Liver (tissue), 3 donors: ENCODE measurements around the gene KIAA0513.

ENCODE experiments used
- JUND ChIP-seq, 2 donors: IDR thresholded peaks; 2 replicates each; pipeline ENCODE4 v1.6.1; 2016; ENCODE audit warnings: antibody characterized with exemption in 2 of 2
- RAD21 ChIP-seq, 2 donors: IDR thresholded peaks; 2 replicates each; pipeline ENCODE4 v1.6.1; 2016; ENCODE audit warnings: antibody characterized with exemption in 2 of 2, mild to moderate bottlenecking in 2 of 2
- ZBTB33 ChIP-seq: IDR thresholded peaks from 2 replicates; pipeline ENCODE4 v1.6.1; 2016; ENCODE audit warnings: antibody characterized with exemption
- TF ChIP-seq, protein P1 (sequence below): fragments of 150-350 bp; IDR thresholded peaks from 2 replicates; pipeline ENCODE4 v1.5.1; 2017; ENCODE audit warnings: improper control_type of control experiment, low read depth, low read length; ENCODE audit not compliant: missing input control
- donor health status: healthy.
- donor health status: healthy.

- TF ChIP-seq, protein P1, sequence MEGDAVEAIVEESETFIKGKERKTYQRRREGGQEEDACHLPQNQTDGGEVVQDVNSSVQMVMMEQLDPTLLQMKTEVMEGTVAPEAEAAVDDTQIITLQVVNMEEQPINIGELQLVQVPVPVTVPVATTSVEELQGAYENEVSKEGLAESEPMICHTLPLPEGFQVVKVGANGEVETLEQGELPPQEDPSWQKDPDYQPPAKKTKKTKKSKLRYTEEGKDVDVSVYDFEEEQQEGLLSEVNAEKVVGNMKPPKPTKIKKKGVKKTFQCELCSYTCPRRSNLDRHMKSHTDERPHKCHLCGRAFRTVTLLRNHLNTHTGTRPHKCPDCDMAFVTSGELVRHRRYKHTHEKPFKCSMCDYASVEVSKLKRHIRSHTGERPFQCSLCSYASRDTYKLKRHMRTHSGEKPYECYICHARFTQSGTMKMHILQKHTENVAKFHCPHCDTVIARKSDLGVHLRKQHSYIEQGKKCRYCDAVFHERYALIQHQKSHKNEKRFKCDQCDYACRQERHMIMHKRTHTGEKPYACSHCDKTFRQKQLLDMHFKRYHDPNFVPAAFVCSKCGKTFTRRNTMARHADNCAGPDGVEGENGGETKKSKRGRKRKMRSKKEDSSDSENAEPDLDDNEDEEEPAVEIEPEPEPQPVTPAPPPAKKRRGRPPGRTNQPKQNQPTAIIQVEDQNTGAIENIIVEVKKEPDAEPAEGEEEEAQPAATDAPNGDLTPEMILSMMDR, result no peak
- TF ChIP-seq JUND (IDR thresholded peaks at IDR 0.05), result no peak
- no peak for TF ChIP-seq ZBTB33
- no peak for TF ChIP-seq RAD21 (IDR thresholded peaks at IDR 0.05)
These were observed 48.1 kb upstream of the KIAA0513 start for GRCh38 chr16:84979516-84979915.
